ELR (cell line): ENCODE measurements around the gene ELAC2.

Experiments used
- DNase-seq: peaks from one replicate; pipeline ENCODE4 v3.0.0-alpha.2; 2015; ENCODE audit warnings: low read depth

ELAC2 gene

GRCh38 chr17:13024016-13024415, 6.2 kb upstream of the ELAC2 start:
- no peak for DNase-seq

DNA sequence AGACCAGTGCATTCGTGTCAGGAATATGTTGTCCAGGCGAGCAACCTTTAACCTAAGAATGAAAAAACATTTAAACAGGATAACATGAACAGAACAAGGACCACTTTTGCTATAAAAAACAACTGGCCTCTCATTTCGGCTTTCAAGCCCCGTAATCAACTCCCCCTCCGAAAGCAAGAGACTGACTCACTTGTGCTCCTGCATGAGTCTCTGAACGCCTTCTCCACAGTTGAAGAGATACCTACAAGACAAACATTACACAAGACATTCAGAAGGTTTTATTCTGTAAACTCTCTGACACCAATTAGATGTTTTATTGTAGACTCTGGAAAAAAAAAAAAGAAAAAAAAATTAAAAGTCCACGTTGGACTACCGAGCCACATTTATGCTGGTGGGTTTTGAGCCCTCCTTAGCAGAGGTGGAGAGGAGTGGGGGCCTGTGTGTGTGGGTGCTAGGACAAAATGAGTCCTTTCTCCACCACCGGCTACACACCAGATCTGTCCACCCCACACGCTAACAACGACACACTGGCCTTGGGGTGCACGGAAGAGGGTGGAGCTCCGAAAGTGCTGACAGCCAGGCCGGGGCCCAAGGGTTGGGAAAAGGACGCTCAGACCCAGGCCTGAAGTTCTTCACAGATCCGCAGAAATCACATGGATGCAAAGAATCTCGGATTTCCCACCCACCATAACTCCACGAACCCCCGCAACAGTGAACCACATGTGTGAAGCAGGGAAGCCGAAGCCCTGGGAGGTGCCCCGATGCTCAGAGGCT, 759 bp downstream of the ELAC2 start:
- peak; percentile 32 for DNase-seq

DNA sequence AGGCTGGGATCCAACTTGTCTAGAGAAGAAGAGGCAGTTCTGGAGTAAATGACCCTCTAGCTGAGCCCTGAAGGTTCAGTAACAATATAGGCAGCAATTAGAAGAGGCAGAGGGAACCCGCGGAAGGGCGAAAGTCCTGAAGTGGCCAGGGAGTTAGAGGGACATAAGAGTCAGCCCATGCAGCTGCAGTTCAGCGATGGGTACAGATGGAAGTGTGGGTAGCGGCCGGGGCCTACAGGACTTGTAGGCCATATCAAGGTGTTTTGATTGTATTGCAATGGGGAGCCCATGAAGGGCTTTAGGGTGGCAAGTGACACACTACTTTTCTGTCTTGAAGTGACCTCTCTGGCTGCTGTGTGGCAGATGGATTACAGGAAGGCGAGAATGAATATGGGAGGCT, 3.0 kb downstream of the ELAC2 start:
- DNase-seq, result no peak

GRCh38 chr17:13010959-13011358, 6.9 kb downstream of the ELAC2 start:
- DNase-seq, result no peak

GRCh38 chr17:13008461-13008860, 9.4 kb downstream of the ELAC2 start:
- DNase-seq, result no peak

DNA sequence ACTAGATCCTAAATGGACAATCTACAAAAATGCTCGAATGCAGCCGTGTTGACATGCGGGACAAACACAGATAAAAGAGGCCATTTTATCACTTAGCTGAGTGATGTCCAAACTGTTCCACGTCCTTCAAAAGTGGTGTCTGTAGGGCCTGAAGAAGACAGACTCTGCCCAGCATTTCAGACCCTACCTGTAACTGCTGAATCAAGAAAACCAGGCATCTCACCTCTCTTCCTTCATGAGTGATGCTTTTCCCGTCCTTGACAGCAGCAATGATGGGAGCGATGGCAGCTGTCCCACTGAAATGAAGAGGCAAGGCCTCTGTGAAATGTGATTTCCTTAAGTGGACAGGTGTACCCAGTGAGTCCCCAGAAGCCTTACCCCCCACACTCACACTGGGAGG, 12.3 kb downstream of the ELAC2 start:
- no peak for DNase-seq

GRCh38 chr17:13004336-13004735, 13.5 kb downstream of the ELAC2 start:
- DNase-seq, result no peak

- DNase-seq, result no peak
Observed at GRCh38 chr17:13003927-13004326, 13.9 kb downstream of the ELAC2 start.

GRCh38 chr17:13003454-13003851, 14.4 kb downstream of the ELAC2 start:
- DNase-seq, result no peak

DNA sequence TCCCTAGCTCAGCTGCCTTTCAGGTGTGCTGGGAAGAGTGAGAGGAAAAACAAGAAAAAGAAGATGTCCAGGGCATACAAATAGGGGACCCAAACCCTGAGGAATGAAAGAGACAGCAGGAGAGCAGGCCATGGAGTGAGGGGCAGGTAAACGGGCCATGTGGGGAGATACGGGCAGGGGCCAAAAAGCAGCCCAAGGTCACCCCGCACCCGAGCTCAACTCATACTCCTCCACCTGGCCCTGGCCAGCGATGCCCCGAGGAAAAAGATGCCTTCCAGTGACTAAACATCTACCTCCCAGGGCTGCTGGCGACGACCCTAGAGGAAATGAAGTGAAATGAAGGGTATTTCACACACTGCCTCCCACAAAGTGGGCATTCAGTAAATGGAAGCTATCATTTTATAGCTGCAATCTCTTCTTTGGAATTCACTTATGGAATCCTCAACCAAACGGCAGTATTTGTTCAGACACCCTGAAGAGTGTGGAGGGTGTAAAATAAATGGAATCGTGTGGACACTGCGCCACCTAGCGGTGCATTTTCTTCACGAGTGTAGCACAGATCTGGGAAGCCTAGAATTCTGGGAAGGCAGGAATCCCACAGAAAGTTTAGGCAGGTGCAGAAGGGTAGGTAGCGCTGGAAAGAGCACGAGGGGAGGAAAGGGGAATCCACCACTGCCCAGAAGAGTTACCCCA, 14.9 kb downstream of the ELAC2 start:
- DNase-seq, result peak; percentile 76

DNA sequence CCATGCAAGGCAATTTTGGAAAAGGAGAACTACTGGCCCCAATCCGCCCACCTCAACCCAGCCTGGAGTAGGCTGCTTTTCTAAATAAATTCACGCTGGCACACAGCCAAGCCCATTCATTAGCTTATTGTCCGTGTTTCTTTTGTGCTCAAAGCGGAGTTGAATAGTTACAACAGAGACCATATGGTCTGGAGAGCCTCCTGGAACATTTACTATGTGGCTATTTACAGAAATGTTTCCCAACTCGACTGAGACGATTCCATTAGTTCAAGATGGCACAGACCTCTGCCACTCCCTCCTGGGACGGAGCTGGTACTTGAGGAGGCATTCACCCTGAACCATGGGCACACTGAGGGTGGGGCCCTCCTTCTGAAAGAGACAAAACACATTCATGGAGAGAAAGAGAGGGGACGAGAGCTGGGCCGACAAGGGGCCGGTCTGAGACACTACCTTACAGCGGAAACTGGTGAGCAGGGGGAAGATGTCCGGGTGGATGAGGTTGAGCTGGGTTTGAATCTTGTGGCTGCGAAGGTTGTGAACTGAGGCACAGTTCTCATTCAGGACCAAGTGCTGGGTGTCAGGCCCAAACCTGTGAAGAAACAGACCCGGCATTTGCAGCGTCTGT, 15.7 kb downstream of the ELAC2 start:
- no peak for DNase-seq

DNA sequence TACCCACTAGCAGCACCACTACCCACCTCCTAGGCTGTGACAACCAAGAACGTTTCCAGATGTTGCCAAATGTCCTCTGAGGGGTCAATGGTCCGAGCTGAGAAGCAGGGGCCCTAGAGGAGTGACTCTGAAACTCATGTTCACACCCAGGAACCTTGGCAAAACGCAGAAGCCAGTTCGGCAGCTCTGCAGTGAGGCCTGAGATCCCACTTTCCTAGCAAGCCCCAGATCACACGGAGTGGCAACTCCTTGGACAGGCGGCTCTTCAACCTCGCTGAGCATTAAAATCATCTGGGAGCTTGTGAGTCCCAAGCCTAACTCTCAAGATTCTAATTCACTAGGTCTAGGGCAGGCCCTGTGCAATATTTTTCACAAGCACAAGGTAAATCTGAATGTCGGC, 17.3 kb downstream of the ELAC2 start:
- no peak for DNase-seq

GRCh38 chr17:12998874-12999273, 19.0 kb downstream of the ELAC2 start:
- DNase-seq, result no peak

GRCh38 chr17:12998461-12998860, 19.4 kb downstream of the ELAC2 start:
- DNase-seq, result no peak

GRCh38 chr17:12996941-12997340, 20.9 kb downstream of the ELAC2 start:
- no peak for DNase-seq

- no peak for DNase-seq
Observed at GRCh38 chr17:12996357-12996756, 21.5 kb downstream of the ELAC2 start.

DNA sequence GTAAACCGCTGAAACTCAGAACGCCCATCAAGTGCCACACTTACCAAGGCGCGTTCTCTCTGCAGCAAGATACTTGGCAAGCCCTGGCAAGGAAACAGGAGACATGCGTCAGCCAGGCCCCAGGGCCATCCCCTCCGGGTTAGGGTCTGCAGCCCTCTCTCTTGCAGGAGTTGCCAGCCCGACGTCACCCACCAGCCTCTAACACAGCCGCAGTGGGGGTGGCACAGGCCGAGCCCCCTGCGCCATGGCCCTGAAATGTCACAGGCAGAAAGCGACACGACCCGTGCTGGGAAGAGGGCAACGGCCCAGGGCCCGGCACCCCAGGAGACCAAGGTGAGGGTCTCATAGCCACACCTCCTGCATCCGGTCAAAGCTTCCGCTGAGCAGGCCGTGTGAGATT, 21.9 kb downstream of the ELAC2 start:
- DNase-seq, result no peak

GRCh38 chr17:12995106-12995895, 22.5 kb downstream of the ELAC2 start:
- no peak for DNase-seq

GRCh38 chr17:12994341-12995074, 23.3 kb downstream of the ELAC2 start:
- DNase-seq, result no peak

- DNase-seq, result no peak
Observed at GRCh38 chr17:12993631-12994030, 24.2 kb downstream of the ELAC2 start.

GRCh38 chr17:12992676-12993075, 25.2 kb downstream of the ELAC2 start:
- DNase-seq, result no peak

DNA sequence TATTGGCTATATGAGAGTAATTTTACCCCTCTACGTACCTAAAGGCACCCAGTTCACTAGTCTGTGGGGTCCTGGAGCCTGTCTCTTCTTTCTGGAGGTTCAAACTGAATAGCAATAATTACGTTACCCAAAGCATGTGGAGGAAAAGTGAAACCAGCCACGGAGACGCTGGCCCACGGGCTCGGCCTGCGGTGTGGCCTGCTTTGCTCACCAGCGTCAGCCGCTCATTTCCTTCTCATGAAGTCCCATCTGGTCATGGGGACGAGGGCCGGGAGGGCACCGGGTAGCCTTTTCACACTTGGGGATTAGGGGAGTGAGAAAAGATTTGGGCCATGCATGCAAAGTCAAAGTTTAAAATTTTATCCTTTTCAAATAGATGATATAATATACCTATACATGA, 26.9 kb downstream of the ELAC2 start:
- no peak for DNase-seq
